ENCODE measurements around the gene LAS1L.
"Not testable (repeated sequence)": the region's sequence is repeated elsewhere in the genome, so short reads cannot be mapped to it uniquely, and the experiment has no call there.

Gene LAS1L

DNA sequence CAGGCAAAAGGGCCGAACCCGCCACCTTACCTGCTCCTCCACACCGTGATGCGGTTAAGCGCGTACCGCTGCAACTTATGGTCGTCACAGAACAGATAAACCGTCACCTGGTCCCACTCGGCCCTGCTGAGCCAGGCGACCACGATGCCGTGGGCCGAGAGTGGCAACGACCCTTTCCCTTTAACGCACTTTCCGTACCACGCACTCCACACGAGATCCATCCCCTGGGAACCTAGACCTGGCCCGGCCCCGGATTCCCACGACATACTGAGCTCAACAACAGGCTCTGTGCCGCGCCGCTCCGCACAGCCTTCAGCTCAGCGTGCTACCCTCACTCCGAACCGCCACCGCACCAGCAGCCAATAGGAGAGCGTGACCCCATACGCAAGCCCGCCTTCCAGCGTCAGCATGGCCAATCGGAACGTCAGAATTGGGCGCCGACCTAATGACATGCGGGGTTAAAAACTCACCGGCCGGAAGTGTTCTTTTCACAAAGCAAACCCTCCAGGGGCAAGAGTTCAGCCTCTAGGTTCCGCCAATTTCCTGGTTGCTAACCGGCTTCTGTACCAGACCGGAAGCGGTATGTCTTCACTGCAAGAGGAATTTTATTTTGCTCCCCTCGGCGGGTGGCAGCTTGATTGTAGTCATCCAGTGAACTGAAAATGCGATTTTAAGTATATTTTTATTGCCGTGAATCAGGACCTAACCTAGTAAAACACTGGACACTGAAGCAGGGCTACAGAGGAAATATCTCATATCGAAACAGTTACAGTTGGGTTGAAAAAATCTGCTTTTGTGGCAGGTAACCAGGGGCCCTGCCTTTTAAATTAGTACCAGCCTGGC is at the start of gene LAS1L:
LAS1L (minus strand) TSS at position 338 of the 843 bp plus-strand sequence; CDS start at position 266, 72 bp downstream.
- peak; percentile 71 to 78 for DNase-seq (ENCODE audit: low read depth in 2 of 2)

DNA sequence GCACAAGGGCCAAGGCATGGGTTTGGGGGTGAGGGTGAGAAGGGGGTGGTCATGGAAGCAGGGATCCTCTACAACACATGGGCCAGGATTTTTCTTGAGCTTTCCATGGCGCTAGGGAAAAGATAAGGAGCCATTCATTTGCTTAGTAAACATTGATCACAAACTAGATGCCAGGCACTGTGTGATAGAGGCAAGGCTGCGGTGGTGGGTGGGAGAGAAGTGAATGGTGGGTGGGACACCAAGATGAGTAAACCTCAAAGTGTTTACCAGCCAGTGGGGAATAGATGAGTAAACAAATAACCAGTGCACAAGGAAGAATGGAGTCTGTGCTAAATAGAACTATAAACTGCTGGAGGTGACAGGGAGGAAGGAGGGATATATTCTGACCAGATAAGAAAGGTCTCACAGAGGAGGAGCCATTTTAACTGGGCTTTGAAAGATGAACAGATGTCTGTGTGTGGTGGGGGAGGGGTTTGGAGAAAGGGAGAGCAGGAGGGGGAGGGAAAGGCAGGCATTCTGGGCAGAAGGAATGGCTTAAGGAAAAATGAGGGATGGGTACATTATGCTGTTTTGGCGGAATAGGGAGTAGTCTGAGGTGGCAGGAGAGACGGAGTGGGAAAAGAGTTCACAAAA is 48.0 kb upstream of the LAS1L start:
- no peak for DNase-seq (ENCODE audit: low read depth in 2 of 2)

DNA sequence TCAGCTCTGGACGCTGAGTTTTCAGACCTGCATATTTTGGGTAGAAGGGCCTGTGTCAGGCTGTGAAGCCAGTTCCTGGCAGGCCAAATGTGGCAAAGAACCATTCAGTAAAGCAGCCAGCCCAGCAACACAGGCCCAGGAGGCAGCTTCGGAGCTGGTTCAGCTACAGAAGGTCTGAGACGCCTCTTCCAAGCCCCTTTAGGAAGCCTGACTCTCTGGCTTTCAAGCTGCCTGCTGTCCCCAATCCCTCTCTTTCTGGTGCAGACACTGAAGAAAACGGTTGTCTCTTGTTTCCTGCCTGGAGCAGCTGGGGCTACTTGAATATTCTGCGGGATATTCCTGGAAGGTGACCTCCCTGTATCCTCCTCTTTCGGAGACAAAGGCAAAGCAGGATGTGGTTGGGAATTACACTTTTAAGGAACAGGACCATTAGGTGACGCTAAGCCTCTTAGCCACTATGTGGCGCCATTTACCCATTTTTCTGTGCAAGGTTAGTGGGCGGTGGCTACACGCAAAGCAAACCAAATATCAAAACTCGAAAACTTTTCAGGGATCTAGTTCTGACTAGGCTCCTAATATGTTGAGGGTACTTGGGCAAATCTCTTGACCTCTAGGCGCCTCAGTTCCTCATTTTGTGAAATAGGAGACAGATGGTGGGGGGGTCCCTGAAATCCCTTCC is 47.2 kb upstream of the LAS1L start:
- peak; percentile 11 to 55 for DNase-seq (ENCODE audit: low read depth in 2 of 2)

DNA sequence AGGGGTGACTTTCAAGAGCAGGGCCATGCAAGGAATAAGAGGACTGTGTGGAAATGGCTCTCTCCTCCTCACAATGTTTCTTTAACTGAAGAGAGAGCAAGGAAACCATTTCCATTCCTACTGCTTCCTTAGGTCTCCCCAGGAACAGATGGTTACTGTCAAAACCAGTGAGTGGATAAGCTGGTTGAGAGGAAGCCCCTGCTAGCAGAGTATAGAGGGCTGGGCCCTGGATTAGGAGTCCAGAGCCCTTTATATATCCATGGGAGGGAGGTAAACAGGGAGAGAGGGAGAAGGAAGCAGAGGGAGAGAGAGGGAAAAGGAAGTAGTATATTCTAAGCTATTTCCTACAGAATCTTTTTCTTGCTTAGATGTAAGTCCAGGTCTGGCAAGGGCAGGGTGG is 43.8 kb upstream of the LAS1L start:
- DNase-seq (ENCODE audit: low read depth in 2 of 2): no peak

DNA sequence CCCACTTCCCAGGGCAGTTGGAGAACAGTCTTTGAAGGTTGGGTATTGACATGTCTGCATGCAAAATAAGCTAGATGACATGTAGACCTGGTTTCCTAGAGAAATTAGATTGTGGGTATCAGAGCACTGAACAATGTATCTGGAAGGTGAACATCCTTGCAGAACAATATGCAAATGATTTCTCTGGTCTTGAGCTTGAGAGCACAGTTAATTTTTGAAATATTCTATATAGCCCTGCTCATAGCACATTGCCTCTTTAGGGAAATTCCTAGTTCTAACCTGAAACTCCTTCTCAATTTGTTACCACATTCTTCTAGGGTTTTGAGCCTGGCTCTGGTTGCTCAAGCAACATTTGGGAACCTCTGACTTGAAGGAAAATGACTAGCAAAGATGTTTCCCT is 41.6 kb upstream of the LAS1L start:
- DNase-seq (ENCODE audit: low read depth in 2 of 2): no peak

DNA sequence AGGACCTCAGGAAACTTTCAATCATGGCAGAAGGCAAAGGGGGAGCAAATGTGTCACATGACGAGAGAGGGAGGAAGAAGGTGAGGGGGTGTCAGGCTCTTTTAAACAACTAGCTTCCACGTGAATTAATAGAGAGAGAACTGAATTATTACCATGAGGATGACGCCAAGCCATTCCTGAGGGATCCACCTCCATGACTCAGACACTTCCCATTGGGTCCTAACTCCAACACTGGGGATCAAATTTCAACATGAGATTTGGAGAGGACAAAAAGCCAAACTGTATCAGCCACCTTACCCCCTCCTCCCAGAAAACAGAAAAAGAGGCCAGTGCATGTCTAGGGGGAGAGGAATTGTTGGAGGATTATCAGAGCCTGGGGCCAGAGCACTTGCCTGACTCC is 40.4 kb upstream of the LAS1L start:
- DNase-seq (ENCODE audit: low read depth in 2 of 2): no peak

DNA sequence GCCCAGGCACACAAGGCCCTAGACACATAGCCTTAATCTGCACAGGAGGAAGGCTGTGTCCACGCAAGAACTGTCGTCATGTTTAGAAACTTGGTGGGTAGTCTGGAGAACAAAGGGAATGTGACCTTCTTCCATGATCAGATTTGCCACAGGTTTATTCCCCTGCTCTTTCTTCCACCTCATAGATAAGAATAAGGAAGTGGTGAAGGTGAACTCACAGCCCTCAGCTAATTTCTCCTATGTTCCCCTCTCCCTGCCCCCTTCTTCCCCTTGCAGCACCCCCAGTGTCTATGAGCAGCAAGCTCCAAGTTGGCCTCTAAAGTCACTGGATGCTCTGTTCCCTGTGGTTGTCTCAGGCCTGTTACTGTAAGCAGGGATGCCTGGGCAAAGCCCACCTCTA is 39.8 kb upstream of the LAS1L start:
- no peak for DNase-seq (ENCODE audit: low read depth in 2 of 2)

DNA sequence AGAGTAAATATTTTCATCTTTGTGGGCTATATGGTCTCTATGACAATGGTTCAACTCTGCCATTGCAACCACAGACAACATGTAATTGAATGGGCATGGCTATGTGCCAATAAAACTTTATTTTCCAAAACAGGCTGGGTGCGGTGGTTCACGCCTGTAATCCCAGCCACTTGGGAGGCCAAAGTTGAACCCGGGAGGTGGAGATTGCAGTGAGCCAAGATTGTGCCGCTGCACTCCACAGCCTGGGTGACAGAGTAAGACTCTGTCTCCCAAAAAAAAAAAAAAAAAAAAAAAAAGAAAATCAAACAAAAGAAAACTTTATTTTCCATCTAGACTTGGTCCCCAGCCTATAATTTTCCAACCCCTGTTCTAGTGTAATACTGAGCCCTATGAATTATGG is 38.4 kb upstream of the LAS1L start:
- DNase-seq (ENCODE audit: low read depth in 2 of 2): no peak

DNA sequence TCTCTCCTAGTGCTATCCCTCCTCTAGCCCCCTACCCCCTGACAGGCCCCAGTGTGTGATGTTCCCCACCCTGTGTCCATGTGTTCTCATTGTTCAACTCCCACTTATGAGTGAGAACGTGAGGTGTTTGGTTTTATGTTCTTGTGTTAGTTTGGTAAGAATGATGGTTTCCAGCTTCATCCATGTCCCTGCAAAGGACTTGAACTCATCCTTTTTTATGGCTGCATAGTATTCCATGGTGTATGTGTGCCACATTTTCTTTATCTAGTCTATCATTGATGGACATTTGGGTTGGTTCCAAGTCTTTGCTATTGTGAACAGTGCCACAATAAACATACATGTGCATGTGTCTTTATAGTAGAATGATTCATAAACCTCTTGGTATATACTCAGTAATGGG is 28.3 kb upstream of the LAS1L start:
- not testable (repeated sequence) for DNase-seq (ENCODE audit: low read depth in 2 of 2)

DNA sequence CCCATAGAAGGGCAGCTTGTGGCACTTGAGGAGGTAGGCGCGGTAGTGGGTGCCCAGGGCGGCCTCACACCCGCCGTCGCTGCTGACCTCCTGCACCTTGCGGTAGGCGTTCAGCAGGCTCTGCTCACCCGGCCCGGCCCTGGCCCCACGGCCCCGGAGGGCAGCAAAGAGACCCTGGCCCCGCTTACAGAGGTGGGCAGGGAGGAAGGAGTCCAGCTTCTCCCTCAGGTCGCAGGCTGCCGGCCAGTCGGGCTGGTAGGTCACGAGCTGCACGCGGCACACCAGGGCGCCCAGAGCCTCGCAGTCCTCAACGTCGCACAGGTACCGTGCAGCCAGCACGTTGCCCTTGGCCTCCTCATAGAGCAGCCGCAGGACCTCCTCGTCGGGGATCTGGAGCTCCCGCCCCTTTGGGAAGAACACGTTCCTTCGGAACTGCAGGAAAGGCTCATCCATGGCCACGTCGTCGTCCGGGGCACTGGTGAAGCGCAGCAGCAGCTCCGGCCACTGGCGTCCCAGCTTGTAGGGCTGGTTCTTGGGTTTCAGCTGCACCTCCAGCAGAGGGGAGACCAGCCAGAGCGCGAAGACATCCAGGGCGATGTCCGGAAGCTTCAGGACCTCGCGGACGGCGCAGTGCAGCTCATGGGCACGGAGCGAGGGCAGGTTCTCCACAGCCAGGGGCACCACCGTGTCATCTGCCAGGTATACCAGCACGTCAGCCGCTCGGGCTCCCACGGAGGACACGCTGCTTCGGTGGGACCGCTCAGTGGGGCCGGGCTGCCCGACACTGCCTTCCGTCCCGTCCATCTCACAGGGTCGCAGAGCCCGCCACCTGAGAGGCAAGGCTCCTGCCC is 17.1 kb upstream of the LAS1L start:
- no peak for DNase-seq (ENCODE audit: low read depth in 2 of 2)

DNA sequence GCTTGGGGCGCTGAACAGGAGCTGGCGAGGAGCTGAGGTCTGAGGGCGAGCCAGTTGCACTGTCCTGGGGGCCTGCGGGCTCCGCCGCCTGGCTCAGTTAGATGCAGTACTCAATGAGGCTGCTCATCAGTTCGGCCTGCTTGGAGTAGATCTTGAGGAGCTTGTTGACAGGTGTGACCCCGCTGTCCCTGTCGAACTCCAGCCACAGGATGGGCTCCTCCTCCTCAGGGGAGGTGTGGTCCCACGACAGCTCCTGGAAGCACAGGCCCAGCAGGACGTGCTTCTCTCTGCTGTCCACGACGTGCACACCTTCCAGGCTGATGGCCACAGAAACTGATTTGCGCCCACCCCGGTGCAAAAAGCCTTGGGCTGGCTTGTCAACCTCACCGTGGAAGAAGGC is 16.5 kb upstream of the LAS1L start:
- no peak for DNase-seq (ENCODE audit: low read depth in 2 of 2)

DNA sequence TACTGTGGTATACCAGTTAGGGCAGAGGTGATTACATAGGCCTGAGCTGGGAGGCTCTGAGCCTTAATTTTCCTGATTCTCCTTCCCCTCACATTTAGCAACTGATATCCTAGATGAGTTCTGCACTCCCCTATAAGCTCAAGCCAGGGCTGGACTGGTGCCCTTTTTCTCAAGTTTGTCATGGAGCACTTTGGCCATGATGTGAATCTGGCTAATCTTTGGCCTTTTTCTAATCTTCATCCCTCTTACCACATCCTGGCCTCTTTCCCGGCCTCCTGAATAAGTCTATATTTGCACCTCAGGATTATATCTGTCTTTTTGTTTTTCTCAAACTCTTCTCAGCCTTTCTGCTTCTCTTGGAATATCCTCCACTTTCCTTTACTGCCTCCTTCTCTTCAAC is 10.9 kb upstream of the LAS1L start:
- no peak for DNase-seq (ENCODE audit: low read depth in 2 of 2)

DNA sequence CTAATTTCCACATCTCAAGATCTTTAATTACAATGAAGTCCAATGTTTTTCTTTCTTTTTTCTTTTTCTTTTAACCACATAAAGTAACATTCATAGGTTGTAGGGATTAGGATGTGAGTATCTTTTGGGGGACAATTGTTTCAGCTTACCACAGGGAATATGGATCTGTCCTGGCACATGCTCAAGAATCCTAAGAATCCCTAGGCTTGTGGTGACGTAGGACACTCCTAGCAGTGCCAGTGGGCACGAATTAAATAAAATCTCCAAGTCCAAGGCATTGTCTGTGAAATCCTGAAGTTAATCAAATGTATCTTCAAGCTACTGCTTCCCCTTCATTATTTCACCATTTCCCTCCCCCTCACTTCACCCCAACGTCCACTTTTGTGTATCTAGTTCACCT is 2.6 kb upstream of the LAS1L start:
- no peak for DNase-seq (ENCODE audit: low read depth in 2 of 2)

DNA sequence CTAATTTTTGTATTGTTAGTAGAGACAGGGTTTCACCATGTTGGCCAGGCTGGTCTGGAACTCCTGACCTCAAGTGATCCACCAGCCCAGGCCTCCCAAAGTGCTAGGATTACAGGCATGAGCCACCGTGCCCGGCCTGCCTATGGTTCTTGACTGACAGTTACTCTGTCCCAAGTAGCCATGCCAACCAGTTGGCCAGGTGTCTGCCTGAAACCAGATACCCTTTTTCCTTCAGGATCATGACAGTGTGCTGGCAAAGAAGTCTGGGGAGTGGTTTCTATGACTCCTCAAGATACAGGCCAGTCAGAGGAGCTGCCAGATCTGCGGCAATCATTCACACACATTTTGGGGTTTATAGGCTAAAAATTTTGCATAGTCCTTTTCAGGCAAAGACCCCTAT is 1.7 kb upstream of the LAS1L start:
- DNase-seq (ENCODE audit: low read depth in 2 of 2): no peak

DNA sequence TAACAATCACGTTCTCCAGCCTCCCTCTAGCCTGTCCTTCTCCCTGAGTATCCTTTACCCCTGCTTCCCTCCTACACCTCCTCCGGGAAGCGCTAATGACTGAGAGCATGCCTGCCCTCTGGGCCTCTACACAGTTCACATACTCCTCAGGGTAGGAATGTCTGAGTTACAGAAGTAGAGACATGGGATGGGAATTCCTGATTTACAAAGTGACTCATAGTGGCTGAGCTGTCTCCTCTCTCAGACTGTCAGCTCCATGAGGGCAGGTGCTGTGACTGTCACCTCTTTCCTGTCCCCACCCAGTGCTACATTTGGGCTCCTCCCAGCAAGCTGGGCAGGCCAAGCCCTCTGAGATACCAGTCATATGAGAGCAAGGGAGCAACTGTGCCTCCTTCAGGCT is 2.6 kb downstream of the LAS1L start:
- DNase-seq (ENCODE audit: low read depth in 2 of 2): no peak

DNA sequence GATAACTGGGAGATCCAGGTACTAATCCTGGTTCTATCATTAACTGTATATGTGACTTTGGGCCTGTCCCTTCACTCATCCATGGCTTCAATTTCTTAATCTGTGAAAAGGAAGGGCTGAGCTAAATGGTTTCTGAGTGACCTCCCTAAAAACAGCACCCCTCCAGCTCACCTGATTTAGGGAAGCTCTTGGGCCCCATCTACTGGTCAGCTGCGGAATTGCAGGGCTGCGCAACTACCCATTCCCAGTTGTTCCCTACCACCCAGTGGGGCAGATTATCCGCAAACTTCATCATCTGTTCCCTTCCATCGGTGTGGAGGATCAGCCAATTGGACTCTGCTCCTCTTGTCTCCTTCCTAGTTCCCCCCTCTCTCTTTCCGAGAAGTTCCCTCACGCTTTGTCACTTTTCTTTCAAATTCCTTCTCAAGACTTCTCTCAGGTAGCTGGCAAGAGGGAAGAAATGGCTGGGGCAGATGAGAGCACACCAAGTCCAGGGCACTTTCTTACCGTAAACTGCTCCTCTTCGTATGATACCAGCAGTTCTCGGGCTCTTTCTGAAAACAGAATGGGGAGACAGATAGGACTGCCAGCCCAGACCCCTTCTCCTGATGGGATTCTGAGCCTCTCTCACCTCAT is 5.8 kb downstream of the LAS1L start:
- DNase-seq (ENCODE audit: low read depth in 2 of 2): peak; percentile 42 to 62

DNA sequence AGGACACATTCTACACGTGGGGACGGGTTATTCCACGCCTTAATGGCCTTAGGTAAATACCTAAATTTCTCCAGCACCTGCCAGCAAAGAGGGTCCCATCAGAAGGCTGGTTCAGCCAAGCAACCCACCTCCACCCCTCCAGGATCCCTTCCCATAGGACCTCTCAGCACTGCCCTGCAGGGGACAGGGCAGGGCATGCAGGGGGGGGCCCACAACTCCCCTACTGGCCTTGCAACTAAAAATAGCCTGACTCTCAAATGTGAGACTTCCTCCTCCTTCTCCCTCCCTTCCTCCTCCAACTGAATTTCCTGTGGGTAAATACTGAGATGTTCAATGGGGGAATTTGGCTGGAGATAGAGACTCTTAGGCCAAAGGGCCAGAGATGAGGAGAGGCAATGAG is 6.3 kb downstream of the LAS1L start:
- DNase-seq (ENCODE audit: low read depth in 2 of 2): no peak

DNA sequence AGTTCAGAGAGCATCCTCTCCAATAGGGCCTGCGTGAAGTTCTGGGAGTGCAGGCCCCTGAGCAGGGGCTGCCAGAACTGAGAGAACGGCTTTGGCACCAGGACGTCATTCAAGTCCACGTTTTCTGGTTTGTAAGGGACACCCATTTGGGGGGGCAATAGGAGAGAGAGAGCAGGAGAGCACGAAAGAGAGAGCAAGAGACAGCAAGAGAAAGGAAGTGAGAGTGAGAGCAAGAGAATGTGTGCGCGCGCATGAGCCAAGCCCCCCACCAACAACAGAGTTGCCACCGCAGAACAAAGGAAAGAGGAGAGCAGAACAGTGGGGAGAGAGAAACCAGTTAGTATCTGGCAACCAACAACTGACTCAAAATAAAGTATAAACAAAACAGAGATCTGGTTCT is 10.4 kb downstream of the LAS1L start:
- DNase-seq (ENCODE audit: low read depth in 2 of 2): no peak

DNA sequence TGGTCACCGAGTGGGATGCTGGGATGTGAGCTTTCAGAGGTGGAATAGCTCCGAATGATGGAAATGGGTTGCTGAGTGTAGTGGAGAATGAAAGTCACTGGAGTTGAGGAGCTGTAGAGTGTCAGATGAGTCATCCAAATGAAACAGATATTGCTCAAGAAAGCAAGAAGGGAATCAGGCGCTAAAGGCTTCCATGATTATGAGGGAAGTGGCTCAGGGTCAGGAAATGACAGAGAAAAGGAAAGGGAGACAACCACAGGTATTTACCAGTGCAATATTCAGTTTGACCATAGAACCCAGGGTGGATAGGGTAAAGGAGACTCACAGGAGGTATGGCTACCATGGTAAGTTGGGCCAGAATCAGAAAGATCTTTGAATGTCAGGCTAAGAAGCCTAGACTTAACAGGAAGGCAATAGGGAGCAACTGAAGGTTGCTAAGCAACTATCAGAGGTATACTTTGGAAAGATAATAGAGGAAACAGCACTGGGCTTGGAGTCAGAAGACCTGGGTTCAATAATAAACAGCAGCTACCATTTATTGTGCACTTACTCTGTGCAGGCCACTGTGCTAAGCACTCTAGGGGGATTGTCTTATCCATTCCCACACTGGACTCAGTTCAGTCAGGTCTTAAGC is 11.7 kb downstream of the LAS1L start:
- DNase-seq (ENCODE audit: low read depth in 2 of 2): no peak

DNA sequence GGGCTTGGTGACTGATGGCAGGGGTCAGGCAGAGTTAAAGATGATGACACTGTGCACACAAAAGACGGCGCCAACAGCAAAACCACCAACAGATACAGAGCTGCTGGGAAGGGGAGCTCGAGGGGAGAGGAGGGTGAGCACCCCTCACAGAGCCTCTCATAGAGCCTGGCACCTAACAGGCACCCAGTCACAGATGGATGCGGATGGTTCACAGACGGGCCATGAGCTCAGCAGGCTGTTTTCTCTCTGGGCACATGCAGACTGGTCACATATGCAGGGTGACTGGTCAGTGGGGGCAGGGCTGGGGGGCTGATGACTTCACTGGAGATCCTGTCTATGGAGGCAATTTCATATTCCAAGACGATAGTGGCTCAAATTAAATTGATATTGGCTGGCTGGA is 15.1 kb downstream of the LAS1L start:
- not testable (repeated sequence) for DNase-seq (ENCODE audit: low read depth in 2 of 2)

DNA sequence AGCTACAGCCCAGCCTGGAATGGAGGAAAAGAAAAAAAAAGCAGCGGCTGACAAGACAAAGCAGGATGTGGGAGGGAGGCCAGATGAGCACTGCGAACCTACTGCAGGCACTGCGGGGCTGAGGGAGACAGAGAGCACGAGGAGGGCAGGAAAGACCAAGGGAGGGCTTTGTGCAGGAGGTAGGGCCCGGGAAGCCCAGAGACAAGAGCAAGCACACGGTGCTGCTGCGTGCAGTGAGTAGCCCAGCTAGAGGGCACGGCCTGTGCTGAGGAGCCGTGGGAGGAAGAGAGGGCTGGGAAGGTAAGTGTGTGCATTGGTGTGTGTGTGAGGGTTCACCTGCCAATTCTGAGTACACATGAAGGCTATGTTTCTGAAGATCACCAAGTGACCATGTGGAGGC is 15.6 kb downstream of the LAS1L start:
- not testable (repeated sequence) for DNase-seq (ENCODE audit: low read depth in 2 of 2)
